Skin epidermis (tissue), 12 donors: ENCODE measurements around the gene EDNRA.

Experiments used
- H3K27ac ChIP-seq, 21 experiments: fragments of 200-600 bp; sonication (generic) in 11 of 21; one replicate each; pipeline ENCODE4 v1.5.0; 2020; ENCODE audit warnings: mild to moderate bottlenecking in 3 of 21, inconsistent platforms in 2 of 21, moderate library complexity in 2 of 21
- H3K4me3 ChIP-seq, 7 experiments: fragments of 200-600 bp; sonication (generic) in 2 of 7; one replicate each; pipeline ENCODE4 v1.5.0; 2020; ENCODE audit warnings: inconsistent platforms in 2 of 7, mild to moderate bottlenecking in 2 of 7, moderate library complexity in 1 of 7

The EDNRA gene

DNA sequence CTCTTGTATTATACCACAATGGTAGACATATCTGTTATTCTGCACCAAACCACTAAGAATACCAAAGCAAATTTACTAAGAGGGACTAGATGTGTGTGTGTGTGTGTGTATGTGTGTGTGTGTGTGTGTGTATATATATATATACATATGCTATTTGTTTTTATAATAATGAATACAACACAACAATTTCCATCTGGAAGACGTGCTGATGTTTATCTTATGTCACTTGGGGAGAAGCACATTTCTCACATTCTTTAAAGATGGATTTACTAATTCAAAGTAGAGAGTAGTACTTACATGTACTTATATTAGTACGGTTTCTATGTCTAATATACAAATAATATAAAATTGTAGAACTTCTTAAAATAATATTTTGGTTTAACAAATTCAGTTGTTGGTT is 52.0 kb downstream of the EDNRA start:
- no peak overlapping the region for H3K27ac ChIP-seq
- H3K4me3 ChIP-seq, result no peak overlapping the region

DNA sequence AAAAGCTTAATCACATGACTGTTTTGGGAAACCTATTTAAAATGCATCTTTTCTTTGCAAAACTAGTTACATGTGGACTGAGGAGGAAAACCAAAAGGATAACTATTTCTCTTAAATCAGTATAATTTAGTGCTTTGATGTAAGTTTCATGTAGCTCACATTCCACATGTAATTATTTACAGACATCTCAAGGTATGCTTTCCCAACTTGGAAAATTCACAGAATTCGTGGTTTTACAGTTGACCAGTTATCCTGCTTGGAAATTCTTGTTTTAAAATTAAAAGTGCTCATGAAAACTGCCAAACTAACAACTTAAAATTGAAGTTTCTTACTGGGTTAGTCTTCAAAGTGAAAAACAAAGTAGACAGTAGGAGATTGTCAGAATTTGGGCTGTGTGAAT is 52.4 kb downstream of the EDNRA start:
- Histone ChIP-seq H3K4me3 (no peak overlapping the region), H3K27ac (peak overlapping the region in 2 of 21 experiments; percentile 1 to 28)

DNA sequence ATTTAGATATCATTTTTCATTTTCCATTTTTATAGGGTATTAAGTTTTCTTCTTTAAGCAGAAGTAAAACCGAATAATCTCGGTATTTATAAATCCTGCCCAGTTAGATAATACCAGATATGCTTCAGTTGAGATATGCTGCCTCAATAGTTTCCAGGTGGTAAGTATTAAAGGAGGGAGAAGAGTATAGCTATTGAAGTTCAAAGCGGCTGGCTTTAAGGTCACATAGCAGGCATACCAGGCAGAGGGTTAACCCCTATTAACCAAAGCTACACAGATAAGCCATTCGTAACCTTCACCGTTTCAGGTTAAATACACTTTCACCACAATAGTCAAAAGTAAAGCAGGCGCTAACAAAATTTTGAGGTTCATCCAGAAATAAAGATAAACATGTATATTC is 54.2 kb downstream of the EDNRA start:
- Histone ChIP-seq H3K27ac (no peak overlapping the region), H3K4me3 (no peak overlapping the region)

DNA sequence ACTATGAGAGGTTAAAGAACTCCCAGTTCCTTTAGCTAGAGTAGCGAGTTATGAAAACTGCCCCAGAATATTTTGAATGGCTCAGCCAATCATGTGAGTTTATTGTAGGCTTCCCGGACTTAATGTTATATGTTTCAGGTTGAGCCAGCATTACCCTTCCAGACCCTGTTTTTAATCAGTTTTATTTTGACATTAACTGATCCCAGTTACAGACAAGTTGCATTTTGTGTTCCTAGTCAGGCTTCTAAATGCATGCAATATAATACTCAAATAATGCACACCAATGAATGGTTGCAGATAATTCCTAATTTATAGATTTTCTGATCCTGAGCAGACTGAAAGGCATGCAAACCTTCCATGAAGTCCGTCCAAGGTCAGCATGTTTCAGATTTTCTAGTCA is 57.8 kb downstream of the EDNRA start:
- H3K4me3 ChIP-seq, result no peak overlapping the region
- H3K27ac ChIP-seq, result no peak overlapping the region

DNA sequence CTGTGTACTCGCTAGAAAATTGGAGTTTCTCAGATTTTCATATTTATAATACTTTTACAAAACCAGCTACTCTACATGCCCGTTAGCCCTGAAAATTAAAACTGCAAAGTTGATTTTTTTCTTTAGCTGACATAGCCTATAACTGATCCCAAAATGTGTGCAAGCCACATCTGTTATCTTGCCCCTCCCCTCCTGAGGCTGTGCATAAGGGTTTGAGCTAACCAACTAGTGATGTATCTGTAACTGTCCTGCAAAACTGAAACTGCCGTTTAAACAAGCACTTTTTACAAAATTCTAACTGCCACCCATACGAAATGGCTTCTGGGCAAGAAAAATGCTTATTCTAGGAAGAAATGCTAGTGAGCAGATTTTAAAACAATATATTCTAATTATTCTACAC is 59.1 kb downstream of the EDNRA start:
- Histone ChIP-seq H3K4me3 (no peak overlapping the region), H3K27ac (no peak overlapping the region)

DNA sequence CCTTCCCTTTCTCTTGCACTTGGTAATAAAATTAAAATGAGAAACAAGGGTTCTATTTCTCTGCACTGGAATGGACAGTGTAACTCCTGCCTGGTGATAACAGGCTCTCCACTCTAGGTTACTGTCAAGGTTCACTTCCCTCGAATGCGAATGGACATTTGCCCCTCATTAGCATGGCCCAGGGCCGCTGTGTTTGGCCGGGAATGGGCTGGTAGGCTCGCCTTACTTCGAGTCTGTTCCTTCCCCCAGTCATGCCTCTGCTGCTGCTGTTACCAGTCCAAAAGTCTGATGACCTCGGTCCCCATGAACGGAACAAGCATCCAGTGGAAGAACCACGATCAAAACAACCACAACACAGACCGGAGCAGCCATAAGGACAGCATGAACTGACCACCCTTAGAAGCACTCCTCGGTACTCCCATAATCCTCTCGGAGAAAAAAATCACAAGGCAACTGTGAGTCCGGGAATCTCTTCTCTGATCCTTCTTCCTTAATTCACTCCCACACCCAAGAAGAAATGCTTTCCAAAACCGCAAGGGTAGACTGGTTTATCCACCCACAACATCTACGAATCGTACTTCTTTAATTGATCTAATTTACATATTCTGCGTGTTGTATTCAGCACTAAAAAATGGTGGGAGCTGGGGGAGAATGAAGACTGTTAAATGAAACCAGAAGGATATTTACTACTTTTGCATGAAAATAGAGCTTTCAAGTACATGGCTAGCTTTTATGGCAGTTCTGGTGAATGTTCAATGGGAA is 61.5 kb downstream of the EDNRA start:
- Histone ChIP-seq H3K27ac (peak overlapping the region in 9 of 21 experiments; percentile 1 to 58 (median 20)), H3K4me3 (no peak overlapping the region)

DNA sequence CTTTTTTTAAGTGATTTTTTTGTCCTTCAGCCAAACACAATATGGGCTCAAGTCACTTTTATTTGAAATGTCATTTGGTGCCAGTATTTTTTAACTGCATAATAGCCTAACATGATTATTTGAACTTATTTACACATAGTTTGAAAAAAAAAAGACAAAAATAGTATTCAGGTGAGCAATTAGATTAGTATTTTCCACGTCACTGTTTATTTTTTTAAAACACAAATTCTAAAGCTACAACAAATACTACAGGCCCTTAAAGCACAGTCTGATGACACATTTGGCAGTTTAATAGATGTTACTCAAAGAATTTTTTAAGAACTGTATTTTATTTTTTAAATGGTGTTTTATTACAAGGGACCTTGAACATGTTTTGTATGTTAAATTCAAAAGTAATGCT is 62.1 kb downstream of the EDNRA start:
- peak overlapping the region in 1 of 21 experiments; percentile 58 for H3K27ac ChIP-seq

DNA sequence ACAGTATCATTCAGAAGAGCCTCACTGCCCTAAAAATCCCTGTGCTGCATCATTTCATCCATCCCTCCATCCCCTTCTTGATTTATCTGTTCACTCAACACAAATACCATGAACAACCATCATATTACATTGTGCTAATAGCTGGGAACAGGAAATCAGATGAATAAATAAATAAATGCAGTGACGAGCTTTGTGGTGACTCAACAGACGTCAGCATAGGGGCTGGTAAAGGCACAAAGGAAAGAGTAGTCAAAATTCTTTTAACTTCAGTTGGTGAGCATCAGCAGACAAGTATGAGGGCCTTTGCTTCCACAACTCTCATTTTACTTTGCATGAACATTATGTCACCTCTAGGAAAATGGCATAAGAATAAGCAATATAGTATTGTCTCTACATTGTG is 65.5 kb downstream of the EDNRA start:
- Histone ChIP-seq H3K27ac (no peak overlapping the region), H3K4me3 (no peak overlapping the region)

More for the DNA sequence above, 62.1 kb downstream of the EDNRA start:
- H3K4me3 ChIP-seq, result no peak overlapping the region

DNA sequence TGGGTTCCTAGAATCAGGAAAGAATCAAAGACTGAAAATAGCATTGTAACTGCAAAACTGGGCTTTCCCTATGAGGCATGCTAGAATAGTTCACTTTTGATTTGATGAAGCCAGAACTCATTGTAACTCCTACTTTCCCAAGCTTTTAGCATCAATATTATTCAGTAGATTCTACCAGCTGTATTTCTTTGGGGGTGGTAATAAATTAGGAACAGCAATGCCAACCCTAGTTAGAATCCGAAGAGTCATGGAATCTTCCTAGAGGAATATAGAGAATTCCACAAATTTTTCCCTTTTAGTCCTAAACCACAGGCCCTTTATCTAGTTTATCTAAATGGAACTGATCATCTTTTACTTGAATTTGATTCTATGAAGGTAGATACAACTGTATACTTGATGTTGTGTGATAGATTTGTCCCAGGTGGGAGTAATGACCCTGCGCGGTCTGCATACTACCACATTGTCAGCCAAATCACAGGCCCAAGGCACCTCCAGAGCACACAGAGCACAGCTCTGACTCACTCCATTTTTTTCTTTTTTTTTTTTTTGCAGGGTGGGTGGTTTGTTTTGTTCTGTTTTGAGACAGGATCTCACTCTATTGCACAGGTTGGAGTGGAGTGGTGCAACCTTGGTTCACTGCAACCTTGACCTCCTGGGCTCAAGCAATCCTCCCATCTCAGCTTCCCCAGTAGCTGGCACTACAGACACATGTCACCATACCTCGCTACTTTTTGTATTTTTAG is 66.6 kb downstream of the EDNRA start:
- no peak overlapping the region for H3K27ac ChIP-seq

DNA sequence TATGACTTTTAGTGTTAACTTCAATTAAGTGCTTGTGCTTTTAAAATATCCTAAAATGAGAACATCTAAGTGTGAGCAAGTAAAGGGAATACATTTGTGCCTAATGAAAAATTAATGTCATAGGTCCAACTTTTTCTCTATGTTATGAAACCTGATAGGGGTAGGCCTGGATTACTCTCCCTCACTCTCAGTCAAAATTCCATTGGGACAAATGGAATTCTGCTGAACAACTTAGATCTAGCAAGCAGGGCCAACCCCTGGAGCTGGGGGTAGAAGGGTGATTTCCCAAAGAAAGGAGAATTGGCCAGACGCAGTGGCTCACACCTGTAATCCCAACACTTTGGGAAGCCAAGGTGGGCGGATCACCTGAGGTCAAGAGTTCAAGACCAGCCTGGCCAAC is 67.4 kb downstream of the EDNRA start:
- no peak overlapping the region for H3K4me3 ChIP-seq

More for the DNA sequence above, 66.6 kb downstream of the EDNRA start:
- H3K4me3 ChIP-seq, result no peak overlapping the region

DNA sequence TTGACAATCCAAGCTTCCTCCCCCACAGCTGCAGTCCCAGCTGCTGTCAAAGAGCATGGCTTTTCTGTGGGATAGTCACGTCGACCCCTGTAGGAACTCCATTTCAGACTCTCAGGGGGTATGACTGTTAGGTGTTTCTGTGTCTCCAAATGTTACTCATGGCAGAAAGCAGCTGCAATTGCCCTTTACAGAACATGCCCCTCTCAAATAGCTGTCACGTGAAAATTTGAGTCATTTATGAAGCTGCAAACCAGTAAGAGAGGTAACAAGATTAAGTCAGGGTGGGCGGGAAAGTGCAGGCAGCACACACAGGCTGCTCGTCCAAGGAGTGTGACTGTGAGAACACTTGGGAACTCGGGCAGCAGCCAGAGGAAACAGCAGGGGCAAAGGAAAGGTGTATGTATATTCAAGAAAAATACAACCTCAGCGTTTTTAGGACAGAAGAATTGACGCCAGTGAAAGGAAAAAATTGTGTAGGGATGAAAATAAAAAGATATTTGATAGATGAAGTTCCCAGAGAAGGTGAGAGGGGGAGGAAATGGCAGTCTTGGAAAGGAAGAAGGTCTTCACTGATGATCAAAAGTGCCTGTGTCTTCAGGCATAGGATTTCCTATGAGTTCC is 69.8 kb downstream of the EDNRA start:
- no peak overlapping the region for H3K4me3 ChIP-seq
- H3K27ac ChIP-seq, result no peak overlapping the region

More for the DNA sequence above, 67.4 kb downstream of the EDNRA start:
- H3K27ac ChIP-seq, result no peak overlapping the region

DNA sequence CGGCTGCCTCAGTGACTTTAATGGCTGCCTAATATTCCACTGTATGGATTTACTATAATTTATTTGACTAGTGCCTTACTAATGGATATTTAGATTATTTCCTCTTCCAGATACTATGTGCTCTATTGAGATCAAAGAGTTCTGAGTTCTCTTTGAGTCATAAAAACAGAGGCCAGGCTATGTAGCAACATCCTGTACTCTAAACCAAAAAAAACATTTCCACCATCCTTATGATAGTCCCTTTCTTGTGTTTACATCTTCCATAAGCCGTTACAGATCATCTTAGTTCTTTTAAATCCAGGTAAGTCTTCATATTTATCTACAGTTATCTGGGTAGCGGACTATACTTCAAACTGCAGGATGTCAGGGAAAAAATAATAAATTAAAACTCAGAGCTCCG is 79.7 kb downstream of the EDNRA start:
- no peak overlapping the region for H3K4me3 ChIP-seq
- no peak overlapping the region for H3K27ac ChIP-seq

DNA sequence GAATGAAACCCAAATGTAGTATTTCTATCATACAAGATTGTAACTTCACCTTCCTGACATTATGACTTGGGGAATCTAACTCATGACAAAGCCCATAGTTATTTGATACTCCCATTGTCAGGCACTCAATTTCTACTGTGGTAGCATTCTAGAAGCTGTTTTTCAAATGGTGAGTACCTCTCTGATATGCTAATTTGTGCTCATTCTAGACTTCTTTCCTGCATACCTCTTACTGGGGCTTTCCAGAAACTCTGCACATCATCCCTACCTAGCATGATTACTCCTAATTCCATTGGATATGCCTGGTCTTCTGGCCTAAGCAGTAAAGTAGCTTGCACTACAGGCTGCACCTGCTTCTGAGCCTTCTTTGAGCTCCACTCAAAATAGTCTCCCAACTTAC is 85.9 kb downstream of the EDNRA start:
- H3K27ac ChIP-seq, result no peak overlapping the region
- H3K4me3 ChIP-seq, result no peak overlapping the region

DNA sequence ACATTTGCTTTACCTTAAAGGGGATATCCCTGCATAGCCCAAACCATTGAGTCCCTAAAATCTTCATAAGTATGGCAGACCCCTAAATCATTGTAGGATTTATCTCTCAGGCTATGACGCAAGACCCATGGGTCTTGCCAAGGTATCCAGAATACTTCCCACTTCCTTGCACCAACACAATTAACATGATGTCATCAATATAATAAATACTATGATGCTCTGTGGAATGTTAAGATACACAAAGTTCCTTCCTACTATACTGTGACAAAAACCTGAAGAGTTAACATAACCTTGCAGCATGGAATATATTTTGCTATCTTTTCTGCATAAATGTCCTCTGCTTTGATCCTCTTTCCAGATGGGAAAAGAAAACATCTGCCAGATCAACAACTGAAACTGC is 86.4 kb downstream of the EDNRA start:
- no peak overlapping the region for H3K4me3 ChIP-seq
- H3K27ac ChIP-seq, result no peak overlapping the region

DNA sequence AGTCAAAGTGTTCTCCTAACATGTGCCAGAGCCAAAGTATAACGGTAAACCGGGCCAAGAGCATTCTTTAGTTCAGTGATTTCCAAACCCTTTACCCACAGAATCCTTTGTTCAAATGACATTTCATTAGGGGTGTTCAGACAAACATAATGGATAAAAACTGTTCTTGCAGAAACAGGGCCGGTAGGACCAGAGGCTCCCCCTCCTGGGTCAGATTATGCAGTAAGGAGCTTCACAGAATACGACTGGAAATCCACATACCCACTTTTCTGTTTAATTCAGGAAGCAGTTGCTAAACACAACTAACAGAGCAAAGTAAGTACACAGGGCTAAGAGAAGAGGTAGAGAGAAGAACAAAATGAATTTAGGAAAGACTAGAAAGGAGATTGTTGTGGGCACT is 89.7 kb downstream of the EDNRA start:
- Histone ChIP-seq H3K4me3 (no peak overlapping the region), H3K27ac (peak overlapping the region in 1 of 21 experiments; percentile 46)

DNA sequence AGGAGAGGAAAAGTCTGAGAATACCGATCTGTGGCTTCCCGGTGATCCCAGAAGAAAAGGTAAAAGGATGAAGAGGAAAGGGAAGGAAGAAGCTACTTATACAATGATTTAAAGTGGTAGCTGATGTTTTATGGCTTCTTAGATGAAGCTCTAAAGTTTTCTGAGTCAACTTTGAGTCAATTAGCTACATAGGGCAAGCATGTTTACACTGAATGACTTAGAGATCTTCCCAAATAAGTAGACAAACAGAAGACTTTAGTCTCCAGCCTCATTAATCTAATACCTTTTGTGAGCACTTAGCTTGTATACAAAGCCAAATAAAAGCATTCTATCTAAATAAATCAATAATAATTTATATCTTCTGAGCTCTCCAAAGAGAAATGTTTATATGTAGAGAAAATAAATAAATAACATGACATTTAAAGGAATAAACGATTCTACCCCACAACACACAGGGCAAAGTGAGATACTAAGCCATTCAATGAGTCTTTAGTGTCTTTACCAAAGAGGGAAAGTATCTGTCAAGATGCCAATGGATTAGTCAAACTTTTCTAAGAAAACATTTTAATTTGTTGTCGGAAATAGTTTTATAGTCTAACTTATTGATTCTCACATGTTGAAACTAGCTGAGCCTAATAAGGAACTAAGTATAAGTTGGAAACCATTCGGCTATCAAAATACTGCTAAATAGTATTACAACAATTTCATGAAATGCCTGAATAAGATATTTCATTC is 90.3 kb downstream of the EDNRA start:
- no peak overlapping the region for H3K4me3 ChIP-seq
- peak overlapping the region in 1 of 21 experiments; percentile 46 for H3K27ac ChIP-seq

DNA sequence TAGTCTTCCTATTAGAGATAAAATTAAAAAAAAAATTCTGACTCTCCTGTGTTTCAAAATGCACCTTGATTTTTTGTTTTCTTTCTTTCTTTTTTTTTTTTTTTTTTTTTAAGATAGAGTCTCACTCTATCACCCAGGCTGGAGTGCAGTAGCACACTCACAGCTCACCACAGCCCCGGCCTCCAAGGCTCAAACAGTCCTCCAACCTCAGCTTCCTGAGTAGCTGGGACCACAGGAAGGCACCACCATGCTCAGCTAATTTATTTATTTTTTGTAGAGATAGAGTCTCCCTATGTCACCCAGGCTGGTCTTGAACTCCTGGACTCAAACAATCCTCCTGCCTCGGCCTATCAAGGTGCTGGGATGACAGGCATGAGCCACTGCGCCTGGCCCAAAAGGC is 95.2 kb downstream of the EDNRA start:
- Histone ChIP-seq H3K27ac (no peak overlapping the region), H3K4me3 (no peak overlapping the region)

DNA sequence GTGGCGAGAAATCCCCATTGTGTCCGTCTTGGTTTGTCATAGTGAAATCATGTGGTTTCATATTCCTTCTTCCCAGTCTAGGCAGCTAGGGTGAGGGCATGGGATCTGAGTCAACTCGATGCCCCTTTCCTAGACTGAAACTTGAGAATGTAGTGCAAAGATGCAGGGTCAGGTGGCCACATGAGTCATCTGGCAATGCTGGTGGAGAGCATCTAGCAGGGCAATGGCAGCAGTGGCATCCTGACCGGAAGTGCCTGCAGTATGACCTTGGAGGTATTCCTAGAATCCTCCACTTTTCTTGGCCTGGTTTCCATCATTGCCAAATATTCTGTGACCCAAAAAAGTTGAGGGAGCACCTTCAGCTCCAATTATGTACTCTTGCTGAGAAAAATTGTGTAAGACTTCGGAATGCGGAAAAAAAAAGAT is 97.2 kb downstream of the EDNRA start:
- Histone ChIP-seq H3K4me3 (no peak overlapping the region), H3K27ac (no peak overlapping the region)

DNA sequence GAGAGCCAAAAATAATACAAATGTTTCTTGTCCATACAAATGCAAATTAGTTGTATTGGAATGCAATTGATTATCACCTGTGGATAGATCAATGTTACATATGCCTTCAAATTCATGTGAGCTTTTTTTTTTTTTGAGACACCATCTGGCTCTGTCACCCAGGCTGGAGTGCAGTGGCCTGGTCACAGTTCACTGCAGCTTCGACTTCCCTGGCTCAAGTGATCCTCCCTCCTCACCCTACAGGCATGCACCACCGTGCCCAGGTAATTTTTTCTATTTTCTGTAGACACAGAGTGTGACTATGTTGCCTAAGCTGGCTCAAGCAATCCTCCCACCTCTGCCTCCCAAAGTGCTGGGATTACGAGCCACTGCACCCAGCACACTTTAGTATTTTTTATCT is 97.7 kb downstream of the EDNRA start:
- H3K27ac ChIP-seq, result no peak overlapping the region

DNA sequence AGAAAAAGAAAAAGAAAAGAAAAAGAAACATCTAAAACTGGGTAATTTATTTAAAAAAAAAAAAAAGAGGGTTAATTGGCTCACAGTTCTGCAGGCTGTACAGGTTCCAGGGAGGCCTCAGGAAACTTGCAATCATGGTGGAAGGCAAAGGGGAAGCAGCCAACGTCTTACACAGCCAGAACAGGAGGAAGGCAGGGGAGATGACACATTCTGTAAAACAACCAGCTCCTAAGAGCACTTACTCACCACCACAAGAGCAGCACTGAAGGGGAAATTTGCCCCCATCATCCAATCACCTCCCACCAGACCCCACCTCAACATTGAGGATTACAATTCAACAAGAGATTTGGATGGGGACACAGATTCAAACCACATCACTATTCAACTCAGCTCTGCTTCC is 99.5 kb downstream of the EDNRA start:
- H3K27ac ChIP-seq, result no peak overlapping the region

More for the DNA sequence above, 97.7 kb downstream of the EDNRA start:
- no peak overlapping the region for H3K4me3 ChIP-seq

More for the DNA sequence above, 99.5 kb downstream of the EDNRA start:
- no peak overlapping the region for H3K4me3 ChIP-seq
